K562 (cell line): Measurements from ENCODE around the gene PCDHGA8. TPM values are rescaled to one million over a fixed set of nuclear protein-coding genes. Genes with fewer than 3 reads are reported as not detected.
"Not testable (repeated sequence)": the region's sequence is repeated elsewhere in the genome, so short reads cannot be mapped to it uniquely, and the experiment has no call there.

Experiments
- ATAC-seq: fragments of 200-7000 bp; cut with Tn5 transposase; 3 replicates; pipeline ENCODE4 v1.9.1; 2020; ENCODE audit warnings: moderate library complexity
- BruUV-seq: library from RNA; stranded (reverse); fragments of 400-500 nt; replicated peaks from 2 replicates; lab custom pipeline; 2021; lab: Mats Ljungman, UMichigan
- CTCF ChIA-PET: fragments of 300-600 bp; formaldehyde crosslinking; extraction: SDS; loops from one replicate; lab custom pipeline; 2021; ENCODE audit warnings: low intra/inter-chr PET ratio; lab: Yijun Ruan, JAX
- POLR2A ChIA-PET: fragments of 300-600, 350-650 bp; sonication (Branson Sonifier 250); formaldehyde crosslinking; extraction: SDS; loops from one replicate; lab custom pipeline; 2021; ENCODE audit warnings: antibody characterized with exemption, inconsistent platforms; lab: Yijun Ruan, JAX
- DNase-seq, 4 experiments: peaks; one replicate each; pipeline versions ENCODE4 v3.0.0 to v3.0.0-alpha.2; 2011 to 2018; ENCODE audit warnings: low spot score in 3 of 4, mixed read lengths in 3 of 4; ENCODE audit errors: extremely low read depth in 1 of 4
- FAIRE-seq: peaks from 2 replicates; lab custom pipeline; 2011; peaks lifted over from hg19 to GRCh38; lab: Jason Lieb, UNC
- H2AFZ ChIP-seq: 2 replicates; pipeline ENCODE4 v1.6.0; 2011; ENCODE audit warnings: low read depth, low read length, control low read depth, inconsistent platforms
- H3K27ac ChIP-seq: fragments of 200-600 bp; 3 replicates; pipeline ENCODE4 v1.8.0; 2011; ENCODE audit warnings: low read depth, mild to moderate bottlenecking, control low read depth, inconsistent platforms, low read length, moderate library complexity, mixed read lengths; ENCODE audit errors: extremely low read depth
- H3K27me3 ChIP-seq, 2 experiments: fragments of 300-600 bp in 1 of 2; 2 replicates in 1 of 2; 3 replicates in 1 of 2; pipeline versions ENCODE4 v1.6.0 to v1.8.0; 2011; ENCODE audit warnings: inconsistent platforms in 2 of 2, low read length in 2 of 2, mild to moderate bottlenecking in 1 of 2, mixed read lengths in 1 of 2, moderate library complexity in 1 of 2; ENCODE audit not compliant: control insufficient read depth in 2 of 2, insufficient read depth in 2 of 2
- H3K36me3 ChIP-seq: fragments of 300-600 bp; 3 replicates; pipeline ENCODE4 v1.8.0; 2011; ENCODE audit warnings: mild to moderate bottlenecking, low read length, inconsistent platforms; ENCODE audit not compliant: control insufficient read depth, insufficient read depth
- H3K4me1 ChIP-seq, 2 experiments: fragments of 200-600 bp in 1 of 2; replicated peaks in 1 of 2; 2 replicates in 1 of 2; 3 replicates in 1 of 2; pipeline versions ENCODE4 v1.5.1 to v1.8.0; 2011; ENCODE audit warnings: inconsistent platforms in 2 of 2, low read length in 2 of 2, mild to moderate bottlenecking in 1 of 2, mixed read lengths in 1 of 2, moderate library complexity in 1 of 2; ENCODE audit not compliant: control insufficient read depth in 2 of 2, insufficient read depth in 2 of 2
- H3K4me2 ChIP-seq: 2 replicates; pipeline ENCODE4 v1.6.1; 2011; ENCODE audit warnings: low read length, control low read depth, inconsistent platforms, mixed read lengths; ENCODE audit not compliant: insufficient read depth
- H3K4me3 ChIP-seq: fragments of 200-600 bp; sonication (generic), shearing (Covaris generic); 2 replicates; pipeline ENCODE4 v1.5.1; 2016; ENCODE audit warnings: control low read depth, inconsistent platforms
- H3K79me2 ChIP-seq: fragments of 200-600 bp; 3 replicates; pipeline ENCODE4 v1.8.0; 2011; ENCODE audit warnings: low read length, inconsistent platforms; ENCODE audit not compliant: control insufficient read depth, insufficient read depth
- H3K9ac ChIP-seq, 2 experiments: 2 replicates each; pipeline versions ENCODE4 v1.6.0 to v1.6.1; 2011; ENCODE audit warnings: low read depth in 2 of 2, low read length in 2 of 2, control low read depth in 1 of 2, inconsistent platforms in 1 of 2, mild to moderate bottlenecking in 1 of 2, mixed read lengths in 1 of 2; ENCODE audit not compliant: insufficient read depth in 1 of 2
- H3K9me1 ChIP-seq: one replicate; pipeline ENCODE4 v1.6.0; 2011; ENCODE audit warnings: inconsistent platforms, mild to moderate bottlenecking, low read length, moderate library complexity; ENCODE audit not compliant: control insufficient read depth, insufficient read depth
- H3K9me3 ChIP-seq: replicated peaks from 2 replicates; pipeline ENCODE4 v1.5.1; 2011; ENCODE audit warnings: low read depth, low read length, inconsistent platforms; ENCODE audit not compliant: control insufficient read depth, insufficient read depth
- H4K20me1 ChIP-seq: replicated peaks from 2 replicates; pipeline ENCODE4 v1.6.1; 2011; ENCODE audit warnings: low read length, inconsistent platforms, mixed read lengths; ENCODE audit not compliant: control insufficient read depth, insufficient read depth
- NRF1 ChIP-seq, 2 experiments: fragments of 450-650 bp; IDR thresholded peaks in 1 of 2; conservative IDR thresholded peaks in 1 of 2; 2 replicates each; pipeline ENCODE4 v1.6.1; 2014; ENCODE audit warnings: mild to moderate bottlenecking in 2 of 2
- RAD21 ChIP-seq, 2 experiments: fragments of 250-450 bp in 1 of 2; fragments of 450-650 bp in 1 of 2; sonication (Bioruptor Pico) in 1 of 2; formaldehyde crosslinking in 1 of 2; IDR thresholded peaks in 1 of 2; conservative IDR thresholded peaks in 1 of 2; 2 replicates each; pipeline versions ENCODE4 v1.4.0 to v1.8.0; 2020 to 2022; ENCODE audit warnings: mild to moderate bottlenecking in 2 of 2, moderate library complexity in 1 of 2
- WGBS: fragments of 100-300 bp; shearing (Covaris generic); methylation state at CpG from one replicate; pipeline ENCODE4 v1.1.6; 2016; ENCODE audit warnings: low coverage, mixed read lengths; ENCODE audit not compliant: insufficient coverage; ENCODE audit errors: missing lambda C conversion rate; 5-methylcytosine and 5-hydroxymethylcytosine counted together
- in situ Hi-C: fragments of 300-500 bp; cut with MboI; formaldehyde crosslinking; loops from 4 replicates; pipeline ENCODE4 v1.15.0; 2018; ENCODE audit warnings: inconsistent platforms, mixed read lengths
- intact Hi-C: fragments of 100-400 bp; cut with micrococcal nuclease; formaldehyde crosslinking; loops from 2 replicates; pipeline ENCODE4 v1.14.2; 2022
- polyA plus RNA-seq, 8 experiments: library from polyadenylated mRNA; depleted of rRNA in 4 of 8; stranded (reverse) in 5 of 8; unstranded in 3 of 8; fragments of >200 nt; fragmentation: Nextera tagmentation in 2 of 8; fragmentation: Illumina TruSeq in 1 of 8; extraction: Ambion mirVana in 2 of 8; extraction: Trizol in 1 of 8; gene quantifications; 2 replicates each; pipeline versions ENCODE4 v1.2.1 to v1.2.3, GENCODE V29; 2011 to 2014; ENCODE audit warnings: inconsistent platforms in 1 of 8, missing spikeins in 1 of 8
- total RNA-seq, 7 experiments: library from RNA; depleted of rRNA in 6 of 7; stranded (reverse); fragments of >200 nt in 6 of 7; fragmentation: Illumina TruSeq in 2 of 7; extraction: Trizol in 2 of 7; gene quantifications; 2 replicates each; pipeline versions ENCODE4 v1.2.1 to v1.2.3, GENCODE V29; 2011 to 2021; ENCODE audit warnings: low replicate concordance in 1 of 7
- TF ChIP-seq, protein P1 (sequence below), 3 experiments: IDR thresholded peaks in 2 of 3; conservative IDR thresholded peaks in 1 of 3; 2 replicates each; pipeline ENCODE4 v1.5.1; 2011 to 2012; ENCODE audit warnings: low read length in 3 of 3, mild to moderate bottlenecking in 3 of 3, control low read depth in 2 of 3, improper control_type of control experiment in 1 of 3, inconsistent platforms in 1 of 3, low read depth in 1 of 3, mixed read lengths in 1 of 3, moderate library complexity in 1 of 3; ENCODE audit not compliant: insufficient read depth in 2 of 3

The PCDHGA8 gene
- total and polyA plus RNA-seq, 9 of the 15 experiments (the other 6 are each of a cell fraction or from before 2014, with no cell fraction given), result 0.04 to 0.11 (median 0.07) TPM; not detected in 2

DNA sequence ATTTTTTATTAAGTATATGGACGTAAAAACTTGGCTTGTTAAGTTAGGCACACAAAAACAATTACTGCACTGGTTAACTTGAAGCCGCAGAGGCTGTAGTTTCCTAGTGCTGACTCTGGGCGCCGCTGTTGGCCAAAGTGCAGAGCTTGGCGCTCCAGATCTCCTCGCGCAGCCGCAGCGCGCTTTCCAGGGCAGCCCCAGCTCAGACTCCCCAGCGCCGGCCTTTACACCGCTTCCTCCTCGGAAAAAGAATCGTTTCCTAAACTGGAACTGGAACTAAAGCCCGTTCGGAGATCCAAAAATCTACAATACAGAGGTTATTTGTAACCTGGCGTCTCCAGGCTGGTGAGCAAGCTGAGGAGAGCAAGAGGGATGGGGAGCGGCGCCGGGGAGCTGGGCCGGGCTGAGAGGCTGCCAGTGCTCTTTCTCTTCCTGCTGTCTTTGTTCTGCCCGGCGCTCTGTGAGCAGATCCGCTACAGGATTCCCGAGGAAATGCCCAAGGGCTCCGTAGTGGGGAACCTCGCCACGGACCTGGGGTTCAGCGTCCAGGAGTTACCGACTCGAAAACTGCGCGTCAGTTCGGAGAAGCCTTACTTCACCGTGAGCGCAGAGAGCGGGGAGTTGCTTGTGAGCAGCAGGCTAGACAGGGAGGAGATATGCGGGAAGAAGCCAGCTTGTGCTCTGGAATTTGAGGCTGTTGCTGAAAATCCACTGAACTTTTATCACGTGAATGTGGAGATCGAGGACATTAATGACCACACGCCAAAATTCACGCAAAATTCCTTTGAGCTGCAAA is 5.5 kb downstream of the PCDHGA8 start, which contains the start of gene PCDHGB5:
PCDHGB5 (plus strand) TSS at position 192 of the 796 bp plus-strand sequence; CDS start at position 373, 181 bp downstream.
- H3K9me3 ChIP-seq, BruUV-seq, H2AFZ ChIP-seq, H4K20me1 ChIP-seq, H3K9ac ChIP-seq, H3K36me3 ChIP-seq, H3K9me1 ChIP-seq, H3K27ac ChIP-seq, CTCF ChIA-PET, intact Hi-C loops, H3K79me2 ChIP-seq, in situ Hi-C loops, H3K4me2 ChIP-seq: not testable (repeated sequence)
- WGBS, result 6% methylated on average over 20 of the region's 43 CpGs
- TF ChIP-seq, protein P1, sequence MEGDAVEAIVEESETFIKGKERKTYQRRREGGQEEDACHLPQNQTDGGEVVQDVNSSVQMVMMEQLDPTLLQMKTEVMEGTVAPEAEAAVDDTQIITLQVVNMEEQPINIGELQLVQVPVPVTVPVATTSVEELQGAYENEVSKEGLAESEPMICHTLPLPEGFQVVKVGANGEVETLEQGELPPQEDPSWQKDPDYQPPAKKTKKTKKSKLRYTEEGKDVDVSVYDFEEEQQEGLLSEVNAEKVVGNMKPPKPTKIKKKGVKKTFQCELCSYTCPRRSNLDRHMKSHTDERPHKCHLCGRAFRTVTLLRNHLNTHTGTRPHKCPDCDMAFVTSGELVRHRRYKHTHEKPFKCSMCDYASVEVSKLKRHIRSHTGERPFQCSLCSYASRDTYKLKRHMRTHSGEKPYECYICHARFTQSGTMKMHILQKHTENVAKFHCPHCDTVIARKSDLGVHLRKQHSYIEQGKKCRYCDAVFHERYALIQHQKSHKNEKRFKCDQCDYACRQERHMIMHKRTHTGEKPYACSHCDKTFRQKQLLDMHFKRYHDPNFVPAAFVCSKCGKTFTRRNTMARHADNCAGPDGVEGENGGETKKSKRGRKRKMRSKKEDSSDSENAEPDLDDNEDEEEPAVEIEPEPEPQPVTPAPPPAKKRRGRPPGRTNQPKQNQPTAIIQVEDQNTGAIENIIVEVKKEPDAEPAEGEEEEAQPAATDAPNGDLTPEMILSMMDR (IDR thresholded peaks at IDR 0.05 in 2 of 3, conservative IDR thresholded peaks at IDR 0.05 in 1 of 3; ENCODE audit: insufficient read depth in 2 of 3, low read depth in 1 of 3, low read length in 3 of 3), result peak; percentile 55 to 68 (median 64)
- TF ChIP-seq NRF1 (conservative IDR thresholded peaks at IDR 0.05 in 1 of 2, IDR thresholded peaks at IDR 0.05 in 1 of 2), result peak; percentile 89 to 90
- TF ChIP-seq RAD21 (CRISPR knock-in tag; conservative IDR thresholded peaks at IDR 0.05 in 1 of 2, IDR thresholded peaks at IDR 0.05 in 1 of 2), result peak in 1 of 2 experiments; percentile 41; a peak in 2 of 4 replicates
- POLR2A ChIA-PET, result interaction anchor here (0.6 to 1.1 kb wide), 2 partner anchors 9 to 13 kb away, joined by 3 read pairs; no protein-coding TSS in a partner anchor
- Histone ChIP-seq H3K4me3 (peak within 1 kb of the TSS; percentile 18; the same call in 1 of the 2 replicates), H3K4me1 (peaks cover 0 to 14% of the 10 kb centered on the region in 2 experiments; a peak in 3 of 5 replicates), H3K27me3 (peaks cover 0 to 32% of the 10 kb centered on the region in 2 experiments; a peak in 3 of 5 replicates)
- ATAC-seq (peak; percentile 99), FAIRE-seq (peak; percentile 48), DNase-seq (peak in 3 of 4 experiments; percentile 13 to 58 (median 23))
